Measurements from ENCODE around the gene SEPTIN8. TPM values are rescaled to one million over a fixed set of nuclear protein-coding genes. Genes with fewer than 3 reads are reported as not detected.

Gene SEPTIN8
- total RNA-seq, 1 experiment from 2014 or later: 38.2 TPM

DNA sequence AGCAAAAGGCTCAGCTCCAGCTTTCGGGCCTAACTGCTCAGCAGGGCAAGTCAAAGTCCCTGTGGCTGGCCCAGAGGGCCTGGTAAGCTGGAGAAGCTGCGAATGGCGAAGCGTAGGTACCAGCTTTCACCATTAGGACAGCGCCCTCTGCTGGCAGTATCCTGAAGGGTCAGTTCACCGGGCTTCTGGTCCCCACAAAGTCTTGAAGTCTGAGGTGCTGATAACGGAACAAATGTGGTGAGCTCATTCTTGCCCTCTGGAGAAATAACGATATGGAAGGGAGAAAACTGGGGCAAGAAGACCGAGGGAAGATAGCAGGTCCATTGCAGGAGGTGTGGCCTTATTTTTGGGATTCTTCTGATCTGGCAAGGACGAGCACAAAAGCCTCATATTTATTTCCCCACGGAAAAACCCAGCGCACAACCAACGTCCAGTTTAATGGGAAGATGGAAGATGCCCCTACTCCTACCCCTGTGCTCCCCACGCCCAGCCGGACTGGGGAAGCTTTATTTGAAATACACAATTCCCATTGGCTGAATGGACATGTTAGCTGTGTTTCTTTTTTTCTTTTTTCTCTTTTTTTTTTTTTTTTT is 43.2 kb upstream of the SEPTIN8 start:
- Histone ChIP-seq H4K8ac (replicated peaks; ENCODE audit: insufficient read length, low read depth, low read length) (no peak overlapping the region), H3K23me2 (ENCODE audit: insufficient read length, low read depth, low read length, poor library complexity, severe bottlenecking) (peaks cover 8% of the 10 kb centered on the region), H4K5ac (ENCODE audit: insufficient read length, low read depth, low read length) (no peak overlapping the region), H3K4ac (ENCODE audit: low read depth, low read length) (no peak overlapping the region), H2BK20ac (ENCODE audit: low read depth, low read length, poor library complexity, severe bottlenecking) (no peak overlapping the region), H4K91ac (ENCODE audit: insufficient read length, low read depth, low read length) (no peak overlapping the region), H2BK15ac (ENCODE audit: low read depth, low read length) (no peak overlapping the region), H2AK5ac (ENCODE audit: insufficient read length, low read length) (no peak overlapping the region), H3K4me2 (ENCODE audit: insufficient read depth, insufficient read length, low read length) (no peak overlapping the region), H3K23ac (ENCODE audit: insufficient read length, low read depth, low read length) (no peak overlapping the region), H3K79me2 (ENCODE audit: insufficient read depth, low read length) (no peaks in the 10 kb centered on the region), H3K18ac (ENCODE audit: insufficient read length, low read depth, low read length) (no peak overlapping the region), H2BK5ac (ENCODE audit: insufficient read length, low read length) (no peak overlapping the region), H2BK120ac (ENCODE audit: low read depth, low read length, poor library complexity, severe bottlenecking) (no peak overlapping the region), H3K9me3 (ENCODE audit: control insufficient read depth, low read depth, low read length) (no peaks in the 10 kb centered on the region), H3T11ph (ENCODE audit: low read length) (no peak overlapping the region), H3K14ac (ENCODE audit: insufficient read depth, low read length) (no peak overlapping the region), H2BK12ac (ENCODE audit: insufficient read length, low read depth, low read length) (no peak overlapping the region), H3K4me1 (ENCODE audit: insufficient read depth, low read length) (peaks cover 3% of the 10 kb centered on the region), H3K79me1 (ENCODE audit: insufficient read depth, low read depth, low read length, poor library complexity, severe bottlenecking) (no peaks in the 10 kb centered on the region), H3K9ac (ENCODE audit: extremely low read depth, insufficient read length, low read length) (no peak overlapping the region), H2AFZ (ENCODE audit: low read length) (no peak overlapping the region), H4K20me1 (ENCODE audit: control insufficient read depth, insufficient read depth, insufficient read length) (no peaks in the 10 kb centered on the region), H3K27me3 (ENCODE audit: insufficient read depth, low read length) (peaks cover 9% of the 10 kb centered on the region; the same call in 1 of the 2 replicates), H3K56ac (ENCODE audit: insufficient read length, low read depth, low read length) (no peak overlapping the region), H3K27ac (ENCODE audit: insufficient read length, low read depth, low read length) (no peak overlapping the region)
- peaks cover 3 to 6% (median 4%) of the 10 kb centered on the region in 3 experiments for H3K36me3 Mint-ChIP-seq (ENCODE audit: insufficient read depth in 1 of 3, low read depth in 3 of 3)
- no peak overlapping the region for H3K27ac Mint-ChIP-seq
- peaks cover 70% of the 10 kb centered on the region for H3K27me3 Mint-ChIP-seq (ENCODE audit: low read depth)
- DNase-seq: peak; percentile 92
- no peak overlapping the region for H3K4me3 Mint-ChIP-seq
- no CpG with 5 or more reads among the region's 15 CpGs for WGBS (ENCODE audit: extremely low coverage, insufficient read length, low lambda C conversion rate)
- no peaks in the 10 kb centered on the region; a peak in 1 of 5 replicates for H3K9me3 Mint-ChIP-seq
- peaks cover 9 to 19% of the 10 kb centered on the region in 2 experiments for H3K4me1 Mint-ChIP-seq
- peak; percentile 94 for TF ChIP-seq CTCF (conservative IDR thresholded peaks at IDR 0.05)

Measured in H9 (cell line).